GM12878 (cell line): ENCODE measurements around the gene NOL11. TPM values are rescaled to one million over a fixed set of nuclear protein-coding genes. Genes with fewer than 3 reads are reported as not detected.

ENCODE experiments used
- ATAC-seq: fragments of 200-7000 bp; cut with Tn5 transposase; 3 replicates; pipeline ENCODE4 v1.9.1; 2020; ENCODE audit warnings: mild to moderate bottlenecking, moderate library complexity
- BruUV-seq: library from RNA; stranded (reverse); fragments of 400-500 nt; replicated peaks from 2 replicates; lab custom pipeline; 2021; lab: Mats Ljungman, UMichigan
- CTCF ChIA-PET: fragments of 300-600 bp; sonication (Branson Sonifier 250); formaldehyde crosslinking; extraction: SDS; loops from one replicate; lab custom pipeline; 2021; ENCODE audit warnings: inconsistent platforms; lab: Yijun Ruan, JAX
- POLR2A ChIA-PET: fragments of 350-600 bp; formaldehyde crosslinking; extraction: SDS; loops from one replicate; lab custom pipeline; 2021; ENCODE audit warnings: inconsistent platforms; lab: Charles Lee
- RAD21 ChIA-PET: fragments of 300-600 bp; sonication (Branson Sonifier 250); formaldehyde crosslinking; loops from one replicate; lab custom pipeline; 2023; ENCODE audit warnings: antibody characterized with exemption; ENCODE audit not compliant: unreplicated experiment; lab: Charles Lee
- SMC1A ChIA-PET: fragments of 300-600 bp; sonication (Branson Sonifier 250); formaldehyde crosslinking; loops from one replicate; lab custom pipeline; 2023; ENCODE audit not compliant: unreplicated experiment, uncharacterized antibody; lab: Charles Lee
- DNase-seq: peaks from one replicate; pipeline ENCODE4 v3.0.0-alpha.2; 2011; ENCODE audit warnings: low read depth, low spot score
- FAIRE-seq: peaks from 3 replicates; lab custom pipeline; 2011; peaks lifted over from hg19 to GRCh38; lab: Jason Lieb, UNC
- H2AFZ ChIP-seq: 2 replicates; pipeline ENCODE4 v1.6.0; 2011; ENCODE audit warnings: low read depth, low read length, control low read depth; ENCODE audit not compliant: control insufficient read depth
- H3K27ac ChIP-seq: 2 replicates; pipeline ENCODE4 v1.5.1; 2011; ENCODE audit warnings: control low read depth; ENCODE audit not compliant: control insufficient read depth, insufficient read depth
- H3K27me3 ChIP-seq, 2 experiments: replicated peaks in 1 of 2; 2 replicates each; pipeline versions ENCODE4 v1.6.0 to v1.6.1; 2011; ENCODE audit warnings: low read length in 1 of 2; ENCODE audit not compliant: control insufficient read depth in 2 of 2, insufficient read depth in 2 of 2
- H3K36me3 ChIP-seq, 2 experiments: 2 replicates each; pipeline ENCODE4 v1.5.1; 2011; ENCODE audit warnings: low read length in 1 of 2; ENCODE audit not compliant: control insufficient read depth in 2 of 2, insufficient read depth in 2 of 2
- H3K4me1 ChIP-seq: 2 replicates; pipeline ENCODE4 v1.6.1; 2011; ENCODE audit warnings: mild to moderate bottlenecking, low read length, moderate library complexity, mixed read lengths; ENCODE audit not compliant: control insufficient read depth, insufficient read depth
- H3K4me2 ChIP-seq: 2 replicates; pipeline ENCODE4 v1.6.0; 2011; ENCODE audit warnings: control low read depth; ENCODE audit not compliant: control insufficient read depth, insufficient read depth
- H3K4me3 ChIP-seq: fragments of 200-600 bp; sonication (generic); 2 replicates; pipeline ENCODE4 v1.5.1; 2016
- H3K79me2 ChIP-seq: 2 replicates; pipeline ENCODE4 v1.6.0; 2011; ENCODE audit warnings: low read length; ENCODE audit not compliant: control insufficient read depth, insufficient read depth
- H3K9ac ChIP-seq: 2 replicates; pipeline ENCODE4 v1.8.0; 2011; ENCODE audit warnings: low read length, control low read depth, mixed read lengths; ENCODE audit not compliant: control insufficient read depth, insufficient read depth
- H3K9me3 ChIP-seq: replicated peaks from 3 replicates; pipeline ENCODE4 v1.5.1; 2011; ENCODE audit warnings: mild to moderate bottlenecking, low read length; ENCODE audit not compliant: control insufficient read depth, insufficient read depth
- H4K20me1 ChIP-seq: 2 replicates; pipeline ENCODE4 v1.6.0; 2011; ENCODE audit not compliant: control insufficient read depth, insufficient read depth
- ASH2L ChIP-seq: fragments of 300-600, 200-600 bp; sonication (generic); IDR thresholded peaks from 2 replicates; pipeline ENCODE4 v1.6.1; 2017; ENCODE audit warnings: low read depth, mild to moderate bottlenecking, borderline replicate concordance
- ATF7 ChIP-seq: fragments of 450-650 bp; IDR thresholded peaks from 2 replicates; pipeline ENCODE4 v1.6.1; 2016; ENCODE audit warnings: low read depth, mild to moderate bottlenecking
- E2F8 ChIP-seq: fragments of 450-650 bp; IDR thresholded peaks from 2 replicates; pipeline ENCODE4 v1.6.1; 2018; ENCODE audit warnings: mild to moderate bottlenecking, low read depth, moderate library complexity; ENCODE audit not compliant: partially characterized antibody
- JUNB ChIP-seq: IDR thresholded peaks from 2 replicates; pipeline ENCODE4 v1.6.1; 2016; ENCODE audit warnings: antibody characterized with exemption, mild to moderate bottlenecking
- MLLT1 ChIP-seq: fragments of 450-650 bp; IDR thresholded peaks from 2 replicates; pipeline ENCODE4 v1.6.1; 2016; ENCODE audit warnings: mild to moderate bottlenecking
- NFIC ChIP-seq: IDR thresholded peaks from 2 replicates; pipeline ENCODE4 v1.6.1; 2012; ENCODE audit warnings: low read depth, mild to moderate bottlenecking, inconsistent platforms, low read length, moderate library complexity
- PRDM15 ChIP-seq: fragments of 450-650 bp; formaldehyde crosslinking; IDR thresholded peaks from 2 replicates; pipeline ENCODE4 v1.4.0; 2020; ENCODE audit warnings: mild to moderate bottlenecking, moderate library complexity
- SP1 ChIP-seq: IDR thresholded peaks from one replicate; pipeline ENCODE4 v1.6.1; 2011; ENCODE audit warnings: low read depth, low read length
- SREBF1 ChIP-seq: IDR thresholded peaks from 2 replicates; pipeline ENCODE4 v1.6.1; 2012; ENCODE audit warnings: mild to moderate bottlenecking, low read length
- YBX1 ChIP-seq: fragments of 450-650 bp; IDR thresholded peaks from 2 replicates; pipeline ENCODE4 v1.6.1; 2016; ENCODE audit warnings: antibody characterized with exemption
- WGBS: methylation state at CpG from one replicate; pipeline ENCODE4 v1.1.6; 2016; ENCODE audit warnings: low lambda C conversion rate; ENCODE audit not compliant: insufficient replicate concordance, insufficient coverage; ENCODE audit errors: missing lambda C conversion rate; 5-methylcytosine and 5-hydroxymethylcytosine counted together
- in situ Hi-C: fragments of 300-500 bp; cut with MboI; formaldehyde crosslinking; loops from 9 replicates; pipeline ENCODE4 v1.14.3; 2018; ENCODE audit warnings: mixed read lengths
- intact Hi-C: fragments of 100-400 bp; cut with micrococcal nuclease; formaldehyde crosslinking; loops from one replicate; pipeline ENCODE4 v1.14.2; 2022; ENCODE audit not compliant: unreplicated experiment
- polyA plus RNA-seq, 11 experiments: library from polyadenylated mRNA; depleted of rRNA in 4 of 11; unstranded in 6 of 11; stranded (reverse) in 5 of 11; fragments of >200 nt; fragmentation: Nextera tagmentation in 4 of 11; fragmentation: Illumina TruSeq in 1 of 11; extraction: Ambion mirVana in 4 of 11; extraction: Trizol in 1 of 11; gene quantifications; 1 replicate in 1 of 11; 2 replicates in 10 of 11; pipeline versions ENCODE4 v1.2.1 to v1.2.3, GENCODE V29; 2011 to 2016; ENCODE audit warnings: inconsistent platforms in 2 of 11, missing spikeins in 2 of 11, low read depth in 1 of 11
- total RNA-seq, 4 experiments: library from RNA; depleted of rRNA in 3 of 4; stranded (reverse); fragments of >200 nt in 3 of 4; fragmentation: Illumina TruSeq in 1 of 4; extraction: Trizol in 1 of 4; gene quantifications; 2 replicates each; pipeline versions ENCODE4 v1.2.1 to v1.2.3, GENCODE V29; 2013 to 2021

NOL11 gene
- total and polyA plus RNA-seq, 10 of the 15 experiments (the other 5 are each of a cell fraction or from before 2014, with no cell fraction given), result 54.8 to 130 (median 94.6) TPM

- TF ChIP-seq E2F8 (no peak), ATF7 (no peak), SREBF1 (no peak)
These were observed 51.5 kb downstream of the NOL11 start (continued) for GRCh38 chr17:67769231-67769630.

- no peak for FAIRE-seq
- TF ChIP-seq PRDM15 (CRISPR knock-in tag) (no peak), YBX1 (no peak), ASH2L (no peak), MLLT1 (no peak), JUNB (peak; percentile 29; the same call in 1 of the 2 replicates), NFIC (no peak), SP1 (no peak)
- CTCF ChIA-PET, result interaction anchor here (0.7 kb wide), 1 partner anchor 36 kb away, joined by 3 read pairs; no protein-coding TSS in a partner anchor
These were observed 52.8 kb downstream of the NOL11 start for GRCh38 chr17:67770539-67770938.

More at GRCh38 chr17:67770539-67770938, 52.8 kb downstream of the NOL11 start:
- Histone ChIP-seq H2AFZ (no peak overlapping the region), H3K9ac (no peak overlapping the region), H3K4me1 (no peaks in the 10 kb centered on the region), H3K9me3 (no peaks in the 10 kb centered on the region), H3K79me2 (no peaks in the 10 kb centered on the region), H3K36me3 (no peaks in the 10 kb centered on the region), H4K20me1 (no peaks in the 10 kb centered on the region), H3K4me2 (no peak overlapping the region), H3K27me3 (no peaks in the 10 kb centered on the region; a peak in 1 of 4 replicates), H3K4me3 (no peak overlapping the region), H3K27ac (no peak overlapping the region)
- ChIA-PET SMC1A (interaction anchor here (1.3 kb wide), 1 partner anchor 12 kb away, joined by 3 read pairs; no protein-coding TSS in a partner anchor), POLR2A (no interaction called here), RAD21 (no interaction called here)
- no TSS peak for BruUV-seq
- intact Hi-C loops (loop anchor here (10.0 kb wide), 1 partner anchor 396 kb away; the partner anchor contains the start of gene PITPNC1), in situ Hi-C loops (loop anchor here (10.0 kb wide), 1 partner anchor 406 kb away; the partner anchor contains the start of gene PSMD12)
- ATAC-seq, result no peak
- DNase-seq, result no peak
- WGBS, result 40% methylated on average over 3 of the region's 3 CpGs
